Effector CD8-positive, alpha-beta T cell (primary cell): Measurements from ENCODE around the gene NUDT12.

Experiments used
- DNase-seq: peaks from one replicate; lab custom pipeline; 2025; lab: John Stamatoyannopoulos, UW
- total RNA-seq, 4 experiments: gene quantifications; one replicate each; lab custom pipeline; 2026; lab: John Stamatoyannopoulos, UW

NUDT12 gene
- 0.12 to 1.4 (median 0.28) reads per million in 4 experiments for total RNA-seq

DNA sequence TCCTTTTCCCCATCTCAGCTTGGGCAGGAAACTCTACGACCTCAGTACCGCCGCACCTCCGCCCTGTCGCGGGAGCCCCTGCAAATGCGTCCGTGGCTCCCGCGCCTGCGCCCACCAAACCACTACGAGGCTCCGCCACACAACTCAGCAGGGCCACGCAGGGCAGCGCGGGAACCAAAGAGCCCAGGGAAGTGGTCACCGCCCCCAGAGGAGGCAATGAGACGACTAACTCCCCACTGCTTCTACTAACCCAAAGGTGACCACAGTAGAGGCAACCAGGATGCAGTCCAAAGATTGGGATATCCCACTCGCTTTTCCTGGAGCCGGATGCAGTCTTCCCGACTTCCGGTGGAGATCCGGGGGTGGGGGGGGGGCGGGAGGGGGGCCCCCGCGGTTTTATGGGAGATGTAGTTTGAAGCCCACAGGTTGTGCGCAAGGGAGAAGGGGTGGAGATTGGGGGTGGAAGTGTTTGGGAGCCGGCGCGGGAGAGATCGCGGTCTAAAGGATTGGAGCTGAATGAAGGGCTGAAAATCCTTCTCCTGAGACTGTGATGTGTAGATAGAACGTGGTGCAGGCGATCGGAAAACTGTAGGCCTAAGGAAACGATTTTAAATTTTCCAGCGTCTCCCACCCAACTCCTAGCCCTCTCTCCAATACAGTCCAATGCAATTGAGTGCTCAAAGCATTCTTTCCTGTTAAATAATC is at the start of gene NUDT12:
NUDT12 (minus strand) TSS at position 337 of the 705 bp plus-strand sequence. CDS start 2,541 bp downstream, outside the sequence.
- peak; percentile 8 for DNase-seq

DNA sequence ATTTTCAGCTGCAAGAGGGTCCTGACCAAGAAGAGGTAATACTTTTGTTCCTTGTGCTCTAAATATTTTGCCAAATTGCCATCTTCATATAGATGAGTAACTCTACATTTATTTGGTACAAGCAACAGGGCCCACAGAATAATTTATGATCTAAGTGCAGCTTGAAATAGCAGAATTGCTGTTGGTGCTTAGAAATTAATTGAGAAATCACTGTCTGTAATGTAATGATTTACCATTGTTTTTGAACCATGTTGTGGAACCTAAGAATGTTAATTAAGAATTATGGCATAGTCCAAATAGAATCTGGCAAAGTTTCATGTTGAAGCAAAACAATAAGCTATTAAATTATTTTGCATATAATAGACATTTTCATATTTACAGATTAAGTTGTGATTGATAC is 44.8 kb upstream of the NUDT12 start:
- no peak for DNase-seq

GRCh38 chr5:103605277-103605676 is 42.7 kb upstream of the NUDT12 start:
- no peak for DNase-seq

- DNase-seq: no peak
Observed at GRCh38 chr5:103602438-103602837, 39.8 kb upstream of the NUDT12 start.

GRCh38 chr5:103601314-103601713 is 38.7 kb upstream of the NUDT12 start:
- no peak for DNase-seq

DNA sequence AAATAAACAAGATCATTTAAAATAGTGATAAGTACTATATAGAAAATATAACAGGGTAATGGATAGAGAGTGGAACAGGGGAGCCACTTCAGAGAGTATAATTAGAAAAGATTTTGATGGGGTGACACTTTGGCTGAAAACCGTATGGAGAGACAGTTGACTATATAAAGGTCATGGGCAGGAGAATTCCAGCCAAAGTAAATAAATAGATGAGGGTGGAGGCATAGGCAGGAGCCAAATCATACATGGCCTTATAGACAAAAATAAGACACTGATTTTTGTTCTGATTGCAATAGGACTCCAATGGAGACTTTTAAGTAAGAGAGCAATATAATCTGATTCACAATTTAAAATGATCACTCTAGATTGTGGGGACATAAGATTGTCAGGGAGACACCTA is 37.5 kb upstream of the NUDT12 start:
- no peak for DNase-seq

DNA sequence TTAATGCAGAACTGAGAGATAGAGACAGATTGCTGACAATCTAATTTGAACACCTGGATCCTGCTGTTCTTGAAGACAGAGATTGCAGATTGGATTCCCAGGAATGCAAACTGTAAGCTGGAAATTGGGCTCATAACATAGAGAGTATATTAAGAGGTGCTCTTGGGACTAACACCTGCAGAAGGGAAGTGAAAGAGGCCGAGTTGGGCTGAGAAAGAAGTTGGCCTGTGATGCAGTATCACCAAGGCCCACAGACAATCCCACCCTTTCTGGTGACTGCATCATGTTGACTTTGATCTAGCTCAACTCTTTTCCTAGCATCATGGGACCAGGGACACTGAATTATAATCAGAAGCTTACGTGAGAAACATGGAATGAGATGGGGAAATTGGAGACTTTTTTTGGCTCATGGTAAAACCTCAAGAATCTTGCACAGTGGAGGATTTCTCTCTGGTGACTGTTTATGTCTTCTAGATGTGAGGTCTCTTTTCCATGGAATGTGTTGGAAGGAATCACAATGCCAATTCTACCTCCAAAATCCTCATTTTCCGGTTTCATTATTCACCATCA is 36.5 kb upstream of the NUDT12 start:
- no peak for DNase-seq

DNA sequence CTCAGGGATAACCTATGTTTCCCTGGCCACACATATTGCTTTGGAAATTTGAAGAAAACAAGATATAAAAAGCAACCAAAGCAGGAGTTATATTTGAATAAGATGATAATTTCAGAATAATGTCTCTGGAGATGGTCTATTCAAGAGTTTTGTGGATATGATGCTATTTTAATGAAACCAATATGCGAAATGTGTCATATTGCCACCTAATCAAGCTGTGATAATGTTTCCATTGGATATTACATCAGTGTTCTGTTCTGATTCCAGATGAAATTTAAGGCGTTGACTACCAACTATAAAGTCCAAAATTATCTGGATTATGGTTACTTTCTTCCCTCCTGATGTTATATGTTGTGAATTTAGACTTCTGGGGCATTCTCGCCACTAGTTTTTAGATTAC is 27.6 kb upstream of the NUDT12 start:
- DNase-seq: no peak

GRCh38 chr5:103589776-103590175 is 27.2 kb upstream of the NUDT12 start:
- DNase-seq: no peak

DNA sequence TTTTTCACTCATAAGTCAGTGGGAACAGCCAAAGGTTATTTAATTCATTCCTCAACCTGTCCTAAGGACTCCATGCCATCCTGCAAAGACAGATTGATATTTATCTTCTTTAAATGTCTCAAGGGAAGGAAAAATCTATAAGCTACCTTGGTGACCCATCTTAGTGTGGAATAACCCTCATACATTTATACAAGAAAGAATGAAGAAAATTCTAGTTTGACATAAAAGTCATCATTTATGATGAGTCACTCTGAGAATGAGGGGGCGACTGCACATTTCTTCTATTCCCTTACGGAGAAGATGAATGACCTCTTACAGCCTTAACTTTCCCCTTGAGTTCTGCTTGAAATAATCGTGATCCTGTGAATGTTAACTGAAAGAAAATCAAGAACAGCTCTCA is 26.8 kb upstream of the NUDT12 start:
- no peak for DNase-seq

DNA sequence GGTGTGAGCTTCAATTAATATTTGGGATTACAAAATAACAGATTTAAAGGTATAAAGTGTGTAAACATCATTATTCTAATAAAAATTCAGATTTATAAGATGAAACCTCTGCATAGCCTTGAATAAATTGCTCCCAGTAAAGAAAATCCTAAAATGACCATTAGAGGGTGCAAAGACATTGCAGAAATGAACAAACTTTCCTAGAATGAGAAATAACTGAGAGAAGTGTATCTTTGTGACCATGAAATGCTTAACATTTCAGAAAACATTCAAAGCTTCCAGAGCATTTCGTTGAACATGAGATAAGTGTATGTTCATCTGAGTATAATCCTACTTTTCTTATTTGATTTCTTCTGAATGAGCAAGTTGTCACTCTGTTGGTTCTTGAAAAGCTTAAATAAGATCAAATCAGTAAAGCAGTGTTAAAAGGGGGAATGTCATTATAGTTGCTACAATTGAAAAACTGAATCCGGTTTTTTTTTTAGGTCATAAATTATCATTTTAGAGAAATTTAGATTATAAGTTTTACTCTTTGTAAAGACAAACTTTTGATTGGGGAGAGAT is 24.7 kb upstream of the NUDT12 start:
- no peak for DNase-seq

- no peak for DNase-seq
Observed at GRCh38 chr5:103582364-103582763, 19.8 kb upstream of the NUDT12 start.

GRCh38 chr5:103573411-103573810 is 10.8 kb upstream of the NUDT12 start:
- DNase-seq: no peak

- no peak for DNase-seq
Observed at GRCh38 chr5:103572454-103572853, 9.9 kb upstream of the NUDT12 start.

- no peak for DNase-seq
Observed at GRCh38 chr5:103571730-103572129, 9.1 kb upstream of the NUDT12 start.

GRCh38 chr5:103569313-103570060 is 6.9 kb upstream of the NUDT12 start:
- DNase-seq: no peak

GRCh38 chr5:103565719-103566118 is 3.1 kb upstream of the NUDT12 start:
- no peak for DNase-seq

DNA sequence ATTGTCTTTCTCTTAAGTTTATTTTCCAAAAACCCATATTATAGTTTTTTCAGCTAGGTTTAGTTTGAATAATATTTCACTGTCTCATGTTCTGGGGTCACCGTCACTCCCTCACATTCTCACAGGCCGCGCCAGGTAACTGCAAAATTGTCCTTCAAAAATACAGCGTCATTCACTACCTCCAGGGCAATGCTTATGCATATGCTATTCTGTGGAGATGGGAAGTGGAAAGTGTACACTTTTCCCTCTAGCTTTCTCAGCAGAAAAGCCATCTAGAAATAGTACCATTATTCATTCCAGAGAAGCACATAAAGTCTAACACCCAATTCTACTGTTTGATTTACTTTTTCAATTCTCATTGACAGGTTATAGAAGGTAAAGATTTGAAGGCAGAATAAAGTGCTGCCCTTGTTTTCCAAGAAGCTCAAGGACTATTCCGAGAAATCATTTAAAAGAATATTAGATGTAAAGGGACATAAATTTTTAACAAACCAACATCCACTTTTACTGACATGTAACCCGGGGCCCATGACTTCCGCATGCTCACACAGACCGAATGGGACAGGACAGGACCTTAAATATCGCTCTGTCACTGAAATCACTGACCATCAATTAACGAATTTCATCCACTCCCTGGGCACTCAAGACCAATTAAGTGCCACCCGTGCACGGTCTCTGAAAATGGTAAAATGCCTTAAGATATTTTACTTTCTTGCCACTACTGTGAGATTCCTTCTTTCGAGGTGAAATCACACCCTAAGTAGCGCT is 720 bp downstream of the NUDT12 start:
- DNase-seq: no peak

- no peak for DNase-seq
Observed at GRCh38 chr5:103560826-103561225, 1.8 kb downstream of the NUDT12 start.

DNA sequence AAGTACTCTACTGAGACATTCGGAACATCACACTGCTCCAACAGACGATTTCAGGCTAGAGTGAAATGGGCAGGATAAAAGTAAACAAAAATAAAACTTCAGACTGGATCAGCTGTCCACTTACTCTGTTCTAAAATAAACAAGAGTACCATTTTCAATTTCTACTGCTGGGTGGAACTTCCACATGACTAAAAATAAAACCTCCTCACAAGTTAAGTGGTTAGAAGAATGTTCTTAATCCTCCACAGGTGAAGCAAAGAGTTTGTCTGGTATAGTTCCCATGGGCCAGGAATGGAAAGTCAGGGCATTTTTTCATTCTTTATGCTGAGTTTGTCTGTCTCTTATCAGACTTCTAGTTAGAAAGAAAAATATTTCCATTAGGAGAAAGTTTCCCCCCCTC is 15.7 kb downstream of the NUDT12 start:
- no peak for DNase-seq

DNA sequence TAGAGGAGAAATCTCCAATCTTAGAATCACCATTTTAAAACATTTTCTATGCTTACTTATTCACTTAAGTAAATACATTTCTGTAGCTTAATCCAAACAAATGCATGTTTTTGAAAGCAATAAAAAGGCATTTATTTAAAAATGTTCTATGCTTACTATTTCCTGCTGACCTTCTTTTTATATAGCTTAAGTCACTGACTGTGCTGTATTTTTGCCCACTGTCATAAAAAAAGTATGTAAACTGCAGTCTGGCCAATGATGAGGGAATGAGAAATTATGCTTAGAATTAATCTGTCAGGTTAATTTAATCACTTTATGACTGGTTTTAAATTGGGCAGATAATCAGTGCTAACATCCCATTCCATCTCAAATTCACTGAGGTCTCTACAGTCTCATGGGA is 20.1 kb downstream of the NUDT12 start:
- no peak for DNase-seq

DNA sequence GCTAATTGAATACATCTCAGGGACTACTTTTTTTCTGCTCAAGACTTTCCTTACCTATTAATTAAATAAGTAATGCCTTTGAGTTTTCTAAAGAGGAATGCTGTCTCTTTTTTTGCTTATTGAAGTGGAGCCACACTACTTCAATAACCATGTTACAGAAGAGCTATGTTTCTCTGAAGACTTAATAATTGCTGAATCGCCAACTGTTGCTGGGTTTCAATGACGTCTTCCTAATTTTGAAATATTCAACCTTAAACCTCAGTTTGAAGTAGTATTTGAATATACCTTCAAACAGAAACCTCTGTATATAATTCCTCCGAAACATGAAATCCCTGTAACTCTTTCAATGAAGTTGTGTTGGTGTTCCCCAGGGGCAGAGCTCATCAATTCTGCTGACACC is 21.0 kb downstream of the NUDT12 start:
- no peak for DNase-seq
